Measurements from ENCODE around the gene RWDD4. TPM values are rescaled to one million over a fixed set of nuclear protein-coding genes. Genes with fewer than 3 reads are reported as not detected.
"Not testable (repeated sequence)": the region's sequence is repeated elsewhere in the genome, so short reads cannot be mapped to it uniquely, and the experiment has no call there.

The RWDD4 gene
- total RNA-seq, 2 experiments from 2014 or later, result 9.9 to 10.5 TPM

DNA sequence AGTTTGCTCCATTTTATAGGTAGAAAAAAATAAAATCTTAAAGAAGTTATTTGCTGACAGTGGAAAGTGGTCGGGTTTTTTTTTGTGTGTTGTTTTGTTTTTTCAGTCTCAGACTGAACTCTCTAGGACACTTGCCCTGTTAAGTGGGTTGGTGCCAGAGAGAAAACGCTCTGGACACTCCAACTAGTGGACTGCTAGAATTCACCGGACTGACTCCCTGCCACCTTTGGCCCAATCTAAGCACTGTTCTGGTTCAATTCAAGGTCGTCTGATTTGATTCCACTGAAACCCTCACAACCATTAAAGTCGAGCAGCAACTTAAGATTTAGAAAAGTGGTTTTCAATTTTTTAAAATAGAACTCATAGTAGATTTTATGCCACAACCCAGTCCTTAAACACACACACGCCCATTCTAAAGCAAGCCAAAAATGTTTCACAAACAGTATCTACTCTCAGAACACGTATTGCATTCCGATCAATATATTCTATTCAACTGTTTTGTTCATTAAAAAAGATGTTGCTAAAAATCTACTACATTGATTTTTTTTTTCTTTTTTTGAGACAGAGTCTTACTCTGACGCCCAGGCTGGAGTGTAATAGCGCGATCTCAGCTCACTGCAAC, 27.3 kb downstream of the RWDD4 start:
- no peak overlapping the region for H3K4me3 ChIP-seq (ENCODE audit: low read length)
- ATAC-seq (ENCODE audit: poor library complexity) (no peak), DNase-seq (no peak)
- ChIA-PET CTCF (no interaction called here), POLR2A (interaction anchor here (0.7 kb wide), 1 partner anchor 53 kb away, joined by 3 read pairs; no protein-coding TSS in a partner anchor)
- Mint-ChIP-seq H3K27ac (no peak overlapping the region), H3K4me1 (ENCODE audit: low read depth) (no peaks in the 10 kb centered on the region), H3K27me3 (no peaks in the 10 kb centered on the region), H3K4me3 (no peak overlapping the region), H3K36me3 (ENCODE audit: low read depth) (no peaks in the 10 kb centered on the region), H3K9me3 (no peaks in the 10 kb centered on the region)
- no peaks in the 10 kb centered on the region for H3K27me3 ChIP-seq (ENCODE audit: control insufficient read depth in 1 of 2, insufficient read depth in 2 of 2, low read length in 2 of 2)
- no peaks in the 10 kb centered on the region for H3K4me1 ChIP-seq (ENCODE audit: insufficient read depth, low read length)
- peaks cover 0 to 4% of the 10 kb centered on the region in 2 experiments for H3K9me3 ChIP-seq (ENCODE audit: control insufficient read depth in 1 of 2, insufficient read depth in 1 of 2, low read length in 2 of 2)
- no peak overlapping the region for H3K27ac ChIP-seq (ENCODE audit: low read depth in 1 of 2, low read length in 2 of 2)
- no peaks in the 10 kb centered on the region for H3K36me3 ChIP-seq (ENCODE audit: insufficient read depth, low read length)
- TF ChIP-seq, protein P1, sequence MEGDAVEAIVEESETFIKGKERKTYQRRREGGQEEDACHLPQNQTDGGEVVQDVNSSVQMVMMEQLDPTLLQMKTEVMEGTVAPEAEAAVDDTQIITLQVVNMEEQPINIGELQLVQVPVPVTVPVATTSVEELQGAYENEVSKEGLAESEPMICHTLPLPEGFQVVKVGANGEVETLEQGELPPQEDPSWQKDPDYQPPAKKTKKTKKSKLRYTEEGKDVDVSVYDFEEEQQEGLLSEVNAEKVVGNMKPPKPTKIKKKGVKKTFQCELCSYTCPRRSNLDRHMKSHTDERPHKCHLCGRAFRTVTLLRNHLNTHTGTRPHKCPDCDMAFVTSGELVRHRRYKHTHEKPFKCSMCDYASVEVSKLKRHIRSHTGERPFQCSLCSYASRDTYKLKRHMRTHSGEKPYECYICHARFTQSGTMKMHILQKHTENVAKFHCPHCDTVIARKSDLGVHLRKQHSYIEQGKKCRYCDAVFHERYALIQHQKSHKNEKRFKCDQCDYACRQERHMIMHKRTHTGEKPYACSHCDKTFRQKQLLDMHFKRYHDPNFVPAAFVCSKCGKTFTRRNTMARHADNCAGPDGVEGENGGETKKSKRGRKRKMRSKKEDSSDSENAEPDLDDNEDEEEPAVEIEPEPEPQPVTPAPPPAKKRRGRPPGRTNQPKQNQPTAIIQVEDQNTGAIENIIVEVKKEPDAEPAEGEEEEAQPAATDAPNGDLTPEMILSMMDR (IDR thresholded peaks at IDR 0.05), result no peak
- intact Hi-C loops (cut with DNase I, micrococcal nuclease), result no loop called here

DNA sequence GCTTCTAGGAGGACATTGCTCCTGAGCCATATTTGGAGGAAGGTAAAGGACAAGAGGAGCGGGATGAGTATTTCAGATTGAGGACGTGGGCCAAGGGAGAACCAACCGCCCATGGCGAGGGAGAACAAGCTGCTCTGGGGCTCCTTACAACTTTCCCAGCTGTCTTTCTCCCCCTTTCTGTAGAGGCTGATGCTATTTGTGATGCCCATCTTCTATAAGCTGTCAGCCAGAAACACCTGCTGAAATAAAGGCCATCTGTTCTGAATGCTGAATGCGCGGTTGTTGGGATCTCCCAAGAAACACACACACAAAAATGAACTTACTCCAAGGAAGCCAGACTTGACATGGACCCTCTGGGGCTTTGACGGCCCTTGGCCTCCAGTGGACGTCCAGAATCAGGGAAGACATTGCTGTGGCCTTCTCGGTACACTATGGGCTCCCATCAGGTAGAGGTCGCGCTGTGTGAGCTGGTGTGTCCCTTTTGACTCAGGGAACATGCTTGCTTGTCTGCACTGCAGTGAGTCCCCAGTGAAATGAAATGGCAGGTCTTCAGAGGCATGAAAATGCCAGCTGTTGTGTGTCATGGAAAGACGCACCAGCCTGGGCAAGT, 30.9 kb downstream of the RWDD4 start:
- ATAC-seq (ENCODE audit: poor library complexity), result no peak
- H3K27ac ChIP-seq (ENCODE audit: low read depth in 1 of 2, low read length in 2 of 2), result no peak overlapping the region
- Mint-ChIP-seq H3K4me1 (ENCODE audit: low read depth) (no peaks in the 10 kb centered on the region), H3K27ac (no peak overlapping the region), H3K4me3 (no peak overlapping the region), H3K9me3 (no peaks in the 10 kb centered on the region), H3K27me3 (no peaks in the 10 kb centered on the region), H3K36me3 (ENCODE audit: low read depth) (no peaks in the 10 kb centered on the region)
- H3K9me3 ChIP-seq (ENCODE audit: control insufficient read depth in 1 of 2, insufficient read depth in 1 of 2, low read length in 2 of 2), result peaks cover 0 to 4% of the 10 kb centered on the region in 2 experiments
- no peaks in the 10 kb centered on the region for H3K36me3 ChIP-seq (ENCODE audit: insufficient read depth, low read length)
- TF ChIP-seq, protein P1 (IDR thresholded peaks at IDR 0.05), result no peak
- H3K4me3 ChIP-seq (ENCODE audit: low read length), result no peak overlapping the region
- POLR2A ChIA-PET, result no interaction called here
- no peak for DNase-seq
- no peaks in the 10 kb centered on the region for H3K27me3 ChIP-seq (ENCODE audit: control insufficient read depth in 1 of 2, insufficient read depth in 2 of 2, low read length in 2 of 2)
- CTCF ChIA-PET, result no interaction called here
- no peaks in the 10 kb centered on the region for H3K4me1 ChIP-seq (ENCODE audit: insufficient read depth, low read length)
- intact Hi-C loops (cut with DNase I, micrococcal nuclease), result no loop called here

DNA sequence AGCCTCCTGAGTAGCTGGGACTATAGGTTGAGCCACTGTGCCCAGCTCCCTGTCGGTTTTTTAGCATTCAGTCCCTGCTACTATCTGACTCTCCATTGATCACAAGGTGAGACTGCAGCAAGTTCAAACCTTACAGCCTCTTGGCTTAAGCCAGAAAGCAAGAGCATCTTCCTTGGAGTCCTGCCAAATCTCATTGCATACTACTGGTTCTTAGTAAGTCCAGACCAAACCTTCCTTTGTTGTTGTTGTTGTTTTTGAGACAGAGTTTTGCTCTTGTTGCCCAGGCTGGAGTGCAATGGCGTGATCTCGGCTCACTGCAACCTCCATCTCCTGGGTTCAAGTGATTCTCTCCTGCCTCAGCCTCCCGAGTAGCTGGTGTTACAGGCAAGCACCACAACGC, 31.7 kb downstream of the RWDD4 start:
- H3K27me3 ChIP-seq (ENCODE audit: control insufficient read depth in 1 of 2, insufficient read depth in 2 of 2, low read length in 2 of 2); H3K36me3 ChIP-seq (ENCODE audit: insufficient read depth, low read length); H3K36me3 Mint-ChIP-seq (ENCODE audit: low read depth); H3K27ac Mint-ChIP-seq; intact Hi-C loops (cut with DNase I, micrococcal nuclease); H3K9me3 Mint-ChIP-seq; POLR2A ChIA-PET; H3K4me1 Mint-ChIP-seq (ENCODE audit: low read depth); H3K27me3 Mint-ChIP-seq; H3K4me1 ChIP-seq (ENCODE audit: insufficient read depth, low read length); H3K4me3 Mint-ChIP-seq; H3K27ac ChIP-seq (ENCODE audit: low read depth in 1 of 2, low read length in 2 of 2); H3K4me3 ChIP-seq (ENCODE audit: low read length); ATAC-seq (ENCODE audit: poor library complexity); CTCF ChIA-PET; DNase-seq; H3K9me3 ChIP-seq (ENCODE audit: control insufficient read depth in 1 of 2, insufficient read depth in 1 of 2, low read length in 2 of 2): not testable (repeated sequence)

DNA sequence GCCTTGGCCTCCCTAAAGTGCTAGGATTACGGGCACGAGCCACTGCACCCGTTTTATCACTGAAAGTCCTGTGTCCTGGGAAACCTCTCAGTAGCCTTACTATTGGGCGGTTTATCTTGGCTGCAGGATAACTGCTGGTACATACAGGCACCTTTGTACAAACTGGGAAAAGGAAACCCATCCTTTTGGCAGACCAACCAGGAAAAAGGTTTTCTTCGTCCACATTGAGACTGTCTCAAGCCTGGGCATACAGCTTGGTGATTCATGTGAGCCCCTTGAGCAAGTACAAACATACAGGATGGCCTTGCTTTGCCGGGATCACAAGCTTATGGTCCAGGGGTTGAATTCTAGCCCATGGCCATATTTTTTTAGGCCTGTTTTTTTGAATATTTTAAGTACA, 32.8 kb downstream of the RWDD4 start:
- no peak for DNase-seq
- Mint-ChIP-seq H3K27ac (no peak overlapping the region), H3K4me3 (no peak overlapping the region), H3K9me3 (no peaks in the 10 kb centered on the region), H3K27me3 (no peaks in the 10 kb centered on the region), H3K4me1 (ENCODE audit: low read depth) (no peaks in the 10 kb centered on the region), H3K36me3 (ENCODE audit: low read depth) (no peaks in the 10 kb centered on the region)
- no peaks in the 10 kb centered on the region for H3K27me3 ChIP-seq (ENCODE audit: control insufficient read depth in 1 of 2, insufficient read depth in 2 of 2, low read length in 2 of 2)
- H3K9me3 ChIP-seq (ENCODE audit: control insufficient read depth in 1 of 2, insufficient read depth in 1 of 2, low read length in 2 of 2), result no peaks in the 10 kb centered on the region
- H3K4me3 ChIP-seq (ENCODE audit: low read length), result no peak overlapping the region
- POLR2A ChIA-PET, result no interaction called here
- no peaks in the 10 kb centered on the region for H3K4me1 ChIP-seq (ENCODE audit: insufficient read depth, low read length)
- CTCF ChIA-PET, result interaction anchor here (0.6 kb wide), 1 partner anchor 21 kb away, joined by 3 read pairs; no protein-coding TSS in a partner anchor
- no peak for ATAC-seq (ENCODE audit: poor library complexity)
- no peak overlapping the region for H3K27ac ChIP-seq (ENCODE audit: low read depth in 1 of 2, low read length in 2 of 2)
- no peaks in the 10 kb centered on the region for H3K36me3 ChIP-seq (ENCODE audit: insufficient read depth, low read length)
- intact Hi-C loops (cut with DNase I, micrococcal nuclease), result no loop called here
- TF ChIP-seq, protein P1 (IDR thresholded peaks at IDR 0.05), result no peak

All from CD4-positive, alpha-beta T cell (primary cell).